Measurements from ENCODE around the gene MRPL40. TPM values are rescaled to one million over a fixed set of nuclear protein-coding genes. Genes with fewer than 3 reads are reported as not detected.

MRPL40 gene
- total RNA-seq, 1 experiment from 2014 or later, result 40.1 TPM

DNA sequence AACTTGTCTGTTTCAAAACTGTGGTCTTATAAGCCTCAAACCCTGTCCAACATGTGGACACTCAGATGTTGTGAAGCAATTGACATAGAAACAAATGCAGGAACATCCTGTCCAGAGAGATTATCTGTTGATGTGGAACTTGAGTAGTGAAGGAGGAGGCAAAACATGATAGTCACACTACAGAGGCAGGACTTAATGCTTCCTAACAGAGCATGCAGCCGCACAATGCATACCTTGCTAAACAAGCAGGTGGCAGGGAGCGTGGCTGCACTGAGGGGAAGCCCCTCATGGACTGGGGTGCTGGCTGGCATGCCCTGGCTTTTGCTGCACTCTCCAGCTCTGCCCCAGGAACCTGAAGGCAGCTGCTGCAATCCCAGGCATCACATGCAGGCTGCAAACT is 9.8 kb downstream of the MRPL40 start:
- POLR2A ChIA-PET, result no interaction called here
- H3K36me3 ChIP-seq (ENCODE audit: control insufficient read depth in 1 of 2, insufficient read depth in 2 of 2, low read length in 2 of 2), result peaks cover 3 to 20% of the 10 kb centered on the region in 2 experiments; a peak in 3 of 4 replicates
- H3K4me1 ChIP-seq (ENCODE audit: control insufficient read depth in 1 of 2, insufficient read depth in 2 of 2, low read length in 2 of 2), result peaks cover 7 to 9% of the 10 kb centered on the region in 2 experiments; a peak in 3 of 4 replicates
- no peak overlapping the region for H2AFZ ChIP-seq (ENCODE audit: low read depth, low read length, poor library complexity, severe bottlenecking)
- H3K4me2 ChIP-seq (ENCODE audit: low read length), result no peak overlapping the region
- no peak for DNase-seq (ENCODE audit: low read depth, low spot score)
- no TSS peak for BruUV-seq (replicated peaks)
- no peak overlapping the region for H3K27ac ChIP-seq (ENCODE audit: low read depth, low read length)
- no peaks in the 10 kb centered on the region for H3K27me3 ChIP-seq (ENCODE audit: insufficient read depth, low read length)
- no peaks in the 10 kb centered on the region for H3K9me2 ChIP-seq (ENCODE audit: insufficient read depth)
- no peak overlapping the region for H3K4me3 ChIP-seq (replicated peaks in 1 of 2; ENCODE audit: low read depth in 1 of 2, low read length in 2 of 2)
- no peak overlapping the region for H3K9ac ChIP-seq (ENCODE audit: low read length)
- no peak for TF ChIP-seq POLR2A (IDR thresholded peaks at IDR 0.05; ENCODE audit: borderline replicate concordance, extremely low read depth, insufficient read depth, insufficient read length)
- TF ChIP-seq SP1 (IDR thresholded peaks at IDR 0.05; ENCODE audit: low read depth), result no peak
- TF ChIP-seq, protein P1, sequence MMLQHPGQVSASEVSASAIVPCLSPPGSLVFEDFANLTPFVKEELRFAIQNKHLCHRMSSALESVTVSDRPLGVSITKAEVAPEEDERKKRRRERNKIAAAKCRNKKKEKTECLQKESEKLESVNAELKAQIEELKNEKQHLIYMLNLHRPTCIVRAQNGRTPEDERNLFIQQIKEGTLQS (IDR thresholded peaks at IDR 0.05), result no peak
- TF ChIP-seq ZNF274 (IDR thresholded peaks at IDR 0.05; ENCODE audit: low read depth, low read length), result no peak
- no peak for TF ChIP-seq CBX3 (IDR thresholded peaks at IDR 0.05; ENCODE audit: low read depth)
- no peak for TF ChIP-seq EGR1 (IDR thresholded peaks at IDR 0.05; ENCODE audit: low read depth)
- TF ChIP-seq RAD21 (IDR thresholded peaks at IDR 0.05; ENCODE audit: low read depth), result no peak
- TF ChIP-seq, protein P2, sequence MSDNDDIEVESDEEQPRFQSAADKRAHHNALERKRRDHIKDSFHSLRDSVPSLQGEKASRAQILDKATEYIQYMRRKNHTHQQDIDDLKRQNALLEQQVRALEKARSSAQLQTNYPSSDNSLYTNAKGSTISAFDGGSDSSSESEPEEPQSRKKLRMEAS (IDR thresholded peaks at IDR 0.05), result no peak
- TF ChIP-seq YY1 (IDR thresholded peaks at IDR 0.05; ENCODE audit: extremely low read depth, insufficient replicate concordance, low read depth, low read length), result no peak
- no peak for TF ChIP-seq SRF (IDR thresholded peaks at IDR 0.05; ENCODE audit: low read depth)
- TF ChIP-seq POLR2AphosphoS5 (IDR thresholded peaks at IDR 0.05; ENCODE audit: low read depth, low read length), result no peak
- intact Hi-C loops (cut with micrococcal nuclease), result no loop called here
- H3K79me2 ChIP-seq (ENCODE audit: insufficient read depth, low read length), result peaks cover 58% of the 10 kb centered on the region
- RAD21 ChIA-PET (ENCODE audit: low non-redundant PET in 1 of 2, low total read pairs in 2 of 2, uncharacterized antibody in 2 of 2, unreplicated experiment in 2 of 2), result no interaction called here
- H3K9me3 ChIP-seq (ENCODE audit: control insufficient read depth in 1 of 2, insufficient read depth in 1 of 2, low read depth in 1 of 2, low read length in 2 of 2), result no peaks in the 10 kb centered on the region
- CTCF ChIA-PET, result no interaction called here
- ATAC-seq, result no peak
- H4K20me1 ChIP-seq (ENCODE audit: insufficient read depth), result peaks cover 3% of the 10 kb centered on the region; the same call in 1 of the 2 replicates
